GM12878 (cell line): Measurements from ENCODE around the gene NDUFV2. TPM values are rescaled to one million over a fixed set of nuclear protein-coding genes. Genes with fewer than 3 reads are reported as not detected.

Source experiments
- ATAC-seq: fragments of 200-7000 bp; cut with Tn5 transposase; 3 replicates; pipeline ENCODE4 v1.9.1; 2020; ENCODE audit warnings: mild to moderate bottlenecking, moderate library complexity
- BruUV-seq: library from RNA; stranded (reverse); fragments of 400-500 nt; replicated peaks from 2 replicates; lab custom pipeline; 2021; lab: Mats Ljungman, UMichigan
- CTCF ChIA-PET: fragments of 300-600 bp; sonication (Branson Sonifier 250); formaldehyde crosslinking; extraction: SDS; loops from one replicate; lab custom pipeline; 2021; ENCODE audit warnings: inconsistent platforms; lab: Yijun Ruan, JAX
- POLR2A ChIA-PET: fragments of 350-600 bp; formaldehyde crosslinking; extraction: SDS; loops from one replicate; lab custom pipeline; 2021; ENCODE audit warnings: inconsistent platforms; lab: Charles Lee
- RAD21 ChIA-PET: fragments of 300-600 bp; sonication (Branson Sonifier 250); formaldehyde crosslinking; loops from one replicate; lab custom pipeline; 2023; ENCODE audit warnings: antibody characterized with exemption; ENCODE audit not compliant: unreplicated experiment; lab: Charles Lee
- SMC1A ChIA-PET: fragments of 300-600 bp; sonication (Branson Sonifier 250); formaldehyde crosslinking; loops from one replicate; lab custom pipeline; 2023; ENCODE audit not compliant: unreplicated experiment, uncharacterized antibody; lab: Charles Lee
- DNase-seq: peaks from one replicate; pipeline ENCODE4 v3.0.0-alpha.2; 2011; ENCODE audit warnings: low read depth, low spot score
- FAIRE-seq: peaks from 3 replicates; lab custom pipeline; 2011; peaks lifted over from hg19 to GRCh38; lab: Jason Lieb, UNC
- H2AFZ ChIP-seq: 2 replicates; pipeline ENCODE4 v1.6.0; 2011; ENCODE audit warnings: low read depth, low read length, control low read depth; ENCODE audit not compliant: control insufficient read depth
- H3K27ac ChIP-seq: 2 replicates; pipeline ENCODE4 v1.5.1; 2011; ENCODE audit warnings: control low read depth; ENCODE audit not compliant: control insufficient read depth, insufficient read depth
- H3K27me3 ChIP-seq, 2 experiments: replicated peaks in 1 of 2; 2 replicates each; pipeline versions ENCODE4 v1.6.0 to v1.6.1; 2011; ENCODE audit warnings: low read length in 1 of 2; ENCODE audit not compliant: control insufficient read depth in 2 of 2, insufficient read depth in 2 of 2
- H3K36me3 ChIP-seq, 2 experiments: 2 replicates each; pipeline ENCODE4 v1.5.1; 2011; ENCODE audit warnings: low read length in 1 of 2; ENCODE audit not compliant: control insufficient read depth in 2 of 2, insufficient read depth in 2 of 2
- H3K4me1 ChIP-seq: 2 replicates; pipeline ENCODE4 v1.6.1; 2011; ENCODE audit warnings: mild to moderate bottlenecking, low read length, moderate library complexity, mixed read lengths; ENCODE audit not compliant: control insufficient read depth, insufficient read depth
- H3K4me2 ChIP-seq: 2 replicates; pipeline ENCODE4 v1.6.0; 2011; ENCODE audit warnings: control low read depth; ENCODE audit not compliant: control insufficient read depth, insufficient read depth
- H3K4me3 ChIP-seq: fragments of 200-600 bp; sonication (generic); 2 replicates; pipeline ENCODE4 v1.5.1; 2016
- H3K79me2 ChIP-seq: 2 replicates; pipeline ENCODE4 v1.6.0; 2011; ENCODE audit warnings: low read length; ENCODE audit not compliant: control insufficient read depth, insufficient read depth
- H3K9ac ChIP-seq: 2 replicates; pipeline ENCODE4 v1.8.0; 2011; ENCODE audit warnings: low read length, control low read depth, mixed read lengths; ENCODE audit not compliant: control insufficient read depth, insufficient read depth
- H3K9me3 ChIP-seq: replicated peaks from 3 replicates; pipeline ENCODE4 v1.5.1; 2011; ENCODE audit warnings: mild to moderate bottlenecking, low read length; ENCODE audit not compliant: control insufficient read depth, insufficient read depth
- H4K20me1 ChIP-seq: 2 replicates; pipeline ENCODE4 v1.6.0; 2011; ENCODE audit not compliant: control insufficient read depth, insufficient read depth
- CBX5 ChIP-seq: sonication (generic); IDR thresholded peaks from 2 replicates; pipeline ENCODE4 v1.6.1; 2016; ENCODE audit warnings: low read depth, moderate library complexity, mild to moderate bottlenecking, inconsistent platforms
- EGR1 ChIP-seq, 2 experiments: IDR thresholded peaks; 1 replicate in 1 of 2; 2 replicates in 1 of 2; pipeline ENCODE4 v1.6.1; 2011 to 2012; ENCODE audit warnings: low read depth in 2 of 2, low read length in 2 of 2, borderline replicate concordance in 1 of 2, mild to moderate bottlenecking in 1 of 2, moderate library complexity in 1 of 2
- JUNB ChIP-seq: IDR thresholded peaks from 2 replicates; pipeline ENCODE4 v1.6.1; 2016; ENCODE audit warnings: antibody characterized with exemption, mild to moderate bottlenecking
- LARP7 ChIP-seq: fragments of 450-650 bp; IDR thresholded peaks from 2 replicates; pipeline ENCODE4 v1.6.1; 2017; ENCODE audit warnings: mild to moderate bottlenecking
- MTA2 ChIP-seq: fragments of 450-650 bp; IDR thresholded peaks from 2 replicates; pipeline ENCODE4 v1.6.1; 2016; ENCODE audit warnings: low read depth, mild to moderate bottlenecking, moderate library complexity
- RCOR1 ChIP-seq: conservative IDR thresholded peaks from 2 replicates; pipeline ENCODE4 v1.6.1; 2012; ENCODE audit warnings: low read depth, low read length, improper control_type of control experiment
- SPI1 ChIP-seq: IDR thresholded peaks from 2 replicates; pipeline ENCODE4 v1.6.1; 2011; ENCODE audit warnings: low read depth, mild to moderate bottlenecking, low read length, moderate library complexity, borderline replicate concordance; ENCODE audit not compliant: insufficient read depth
- WRNIP1 ChIP-seq: IDR thresholded peaks from 2 replicates; pipeline ENCODE4 v1.6.1; 2011; ENCODE audit warnings: low read depth, low read length, improper control_type of control experiment, borderline replicate concordance
- ZNF274 ChIP-seq: IDR thresholded peaks from one replicate; pipeline ENCODE4 v1.8.0; 2011; ENCODE audit not compliant: insufficient read length, insufficient read depth
- ZNF384 ChIP-seq: IDR thresholded peaks from 2 replicates; pipeline ENCODE4 v1.6.1; 2012; ENCODE audit warnings: low read depth, mild to moderate bottlenecking, low read length, improper control_type of control experiment, borderline replicate concordance
- ZNF622 ChIP-seq: fragments of 450-650 bp; IDR thresholded peaks from 2 replicates; pipeline ENCODE4 v1.6.1; 2017; ENCODE audit warnings: mild to moderate bottlenecking, inconsistent platforms
- WGBS: methylation state at CpG from one replicate; pipeline ENCODE4 v1.1.6; 2016; ENCODE audit warnings: low lambda C conversion rate; ENCODE audit not compliant: insufficient replicate concordance, insufficient coverage; ENCODE audit errors: missing lambda C conversion rate; 5-methylcytosine and 5-hydroxymethylcytosine counted together
- in situ Hi-C: fragments of 300-500 bp; cut with MboI; formaldehyde crosslinking; loops from 9 replicates; pipeline ENCODE4 v1.14.3; 2018; ENCODE audit warnings: mixed read lengths
- intact Hi-C: fragments of 100-400 bp; cut with micrococcal nuclease; formaldehyde crosslinking; loops from one replicate; pipeline ENCODE4 v1.14.2; 2022; ENCODE audit not compliant: unreplicated experiment
- polyA plus RNA-seq, 11 experiments: library from polyadenylated mRNA; depleted of rRNA in 4 of 11; unstranded in 6 of 11; stranded (reverse) in 5 of 11; fragments of >200 nt; fragmentation: Nextera tagmentation in 4 of 11; fragmentation: Illumina TruSeq in 1 of 11; extraction: Ambion mirVana in 4 of 11; extraction: Trizol in 1 of 11; gene quantifications; 1 replicate in 1 of 11; 2 replicates in 10 of 11; pipeline versions ENCODE4 v1.2.1 to v1.2.3, GENCODE V29; 2011 to 2016; ENCODE audit warnings: inconsistent platforms in 2 of 11, missing spikeins in 2 of 11, low read depth in 1 of 11
- total RNA-seq, 4 experiments: library from RNA; depleted of rRNA in 3 of 4; stranded (reverse); fragments of >200 nt in 3 of 4; fragmentation: Illumina TruSeq in 1 of 4; extraction: Trizol in 1 of 4; gene quantifications; 2 replicates each; pipeline versions ENCODE4 v1.2.1 to v1.2.3, GENCODE V29; 2013 to 2021
- TF ChIP-seq, protein P1 (sequence below): IDR thresholded peaks from 2 replicates; pipeline ENCODE4 v1.6.1; 2011; ENCODE audit warnings: borderline replicate concordance, low read depth, mild to moderate bottlenecking, moderate library complexity, mixed read lengths, low read length; ENCODE audit not compliant: insufficient read depth; ENCODE audit errors: extremely low read length

Gene NDUFV2
- total and polyA plus RNA-seq, 10 of the 15 experiments (the other 5 are each of a cell fraction or from before 2014, with no cell fraction given): 236 to 590 (median 321) TPM

DNA sequence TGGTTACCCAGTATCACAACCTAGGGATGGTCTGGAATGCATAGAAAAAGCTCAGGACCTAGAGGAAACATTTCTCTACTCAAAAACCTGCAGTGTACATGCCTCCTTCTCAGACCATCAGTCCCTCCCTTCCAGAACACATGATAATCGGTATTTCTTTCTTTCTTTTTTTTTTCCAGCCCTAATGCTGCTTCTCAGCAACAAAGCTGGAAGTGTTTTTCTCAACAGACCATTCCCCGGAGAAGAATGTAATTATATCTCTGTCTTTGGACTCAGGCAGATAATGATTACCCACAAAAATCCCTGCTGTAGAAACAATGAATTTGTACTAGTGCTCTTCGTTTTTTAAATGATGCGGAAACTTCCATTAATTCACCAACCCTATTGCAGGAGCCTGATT lies 44.1 kb upstream of the NDUFV2 start:
- Histone ChIP-seq H3K27ac (no peak overlapping the region), H3K79me2 (no peaks in the 10 kb centered on the region), H4K20me1 (no peaks in the 10 kb centered on the region), H3K4me3 (no peak overlapping the region), H3K4me1 (peaks cover 25% of the 10 kb centered on the region), H3K9me3 (no peaks in the 10 kb centered on the region; the same call in 2 of the 3 replicates), H2AFZ (no peak overlapping the region), H3K9ac (no peak overlapping the region), H3K4me2 (no peak overlapping the region), H3K27me3 (no peaks in the 10 kb centered on the region), H3K36me3 (no peaks in the 10 kb centered on the region)
- DNase-seq (no peak), ATAC-seq (no peak), FAIRE-seq (no peak)
- in situ Hi-C loops: no loop called here
- ChIA-PET SMC1A (interaction anchor here (0.7 to 1.5 kb wide), 6 partner anchors 8 to 455 kb away, joined by 3 to 7 read pairs (median 3); no protein-coding TSS in a partner anchor), RAD21 (interaction anchor here (1.0 kb wide), 1 partner anchor 10 kb away, joined by 3 read pairs; no protein-coding TSS in a partner anchor), POLR2A (no interaction called here), CTCF (interaction anchor here (0.5 to 2.4 kb wide), 6 partner anchors 8 to 89 kb away, joined by 3 to 12 read pairs (median 4); no protein-coding TSS in a partner anchor)
- intact Hi-C loops: loop anchor here (5.0 kb wide), 1 partner anchor 361 kb away; no protein-coding TSS in a partner anchor
- no TSS peak for BruUV-seq
- WGBS: 87% methylated on average over 4 of the region's 4 CpGs
- TF ChIP-seq EGR1 (IDR thresholded peaks at IDR 0.05; ENCODE audit: borderline replicate concordance in 1 of 2, low read depth in 2 of 2, low read length in 2 of 2) (no peak), ZNF622 (no peak), ZNF384 (no peak), JUNB (no peak), SPI1 (no peak), WRNIP1 (no peak), RCOR1 (no peak), ZNF274 (no peak), MTA2 (no peak), LARP7 (no peak), CBX5 (no peak)
- TF ChIP-seq, protein P1, sequence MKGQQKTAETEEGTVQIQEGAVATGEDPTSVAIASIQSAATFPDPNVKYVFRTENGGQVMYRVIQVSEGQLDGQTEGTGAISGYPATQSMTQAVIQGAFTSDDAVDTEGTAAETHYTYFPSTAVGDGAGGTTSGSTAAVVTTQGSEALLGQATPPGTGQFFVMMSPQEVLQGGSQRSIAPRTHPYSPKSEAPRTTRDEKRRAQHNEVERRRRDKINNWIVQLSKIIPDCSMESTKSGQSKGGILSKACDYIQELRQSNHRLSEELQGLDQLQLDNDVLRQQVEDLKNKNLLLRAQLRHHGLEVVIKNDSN: no peak
